ENCODE results near the gene IL22. TPM values are rescaled to one million over a fixed set of nuclear protein-coding genes. Genes with fewer than 3 reads are reported as not detected.
A peak's percentile ranks its signal among the peaks of the same experiment; 100 is the strongest.

IL22 gene
- total RNA-seq, 1 donor from 2014 or later = not detected

DNA sequence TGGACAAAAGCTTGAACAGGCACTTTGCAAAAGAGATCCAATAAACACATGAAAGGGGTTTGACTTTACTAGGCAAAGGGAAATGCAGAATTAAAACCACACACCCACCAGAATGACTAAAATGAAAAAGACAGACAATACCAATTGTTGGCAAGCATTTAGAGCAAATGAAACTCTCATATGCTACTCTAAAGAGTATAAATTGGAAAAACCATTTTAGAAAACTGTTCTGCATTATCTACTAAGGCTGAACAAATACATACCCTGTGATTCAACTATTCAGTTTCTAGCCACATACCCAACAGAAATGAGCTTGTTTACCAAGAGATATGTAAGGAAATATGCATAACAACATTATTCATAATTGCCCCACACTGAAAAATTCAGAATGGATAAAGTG is 8.5 kb upstream of the IL22 start:
- no peak for TF ChIP-seq EZH2 (IDR thresholded peaks at IDR 0.05; ENCODE audit: insufficient read depth, low read length)
- TF ChIP-seq, protein P1, sequence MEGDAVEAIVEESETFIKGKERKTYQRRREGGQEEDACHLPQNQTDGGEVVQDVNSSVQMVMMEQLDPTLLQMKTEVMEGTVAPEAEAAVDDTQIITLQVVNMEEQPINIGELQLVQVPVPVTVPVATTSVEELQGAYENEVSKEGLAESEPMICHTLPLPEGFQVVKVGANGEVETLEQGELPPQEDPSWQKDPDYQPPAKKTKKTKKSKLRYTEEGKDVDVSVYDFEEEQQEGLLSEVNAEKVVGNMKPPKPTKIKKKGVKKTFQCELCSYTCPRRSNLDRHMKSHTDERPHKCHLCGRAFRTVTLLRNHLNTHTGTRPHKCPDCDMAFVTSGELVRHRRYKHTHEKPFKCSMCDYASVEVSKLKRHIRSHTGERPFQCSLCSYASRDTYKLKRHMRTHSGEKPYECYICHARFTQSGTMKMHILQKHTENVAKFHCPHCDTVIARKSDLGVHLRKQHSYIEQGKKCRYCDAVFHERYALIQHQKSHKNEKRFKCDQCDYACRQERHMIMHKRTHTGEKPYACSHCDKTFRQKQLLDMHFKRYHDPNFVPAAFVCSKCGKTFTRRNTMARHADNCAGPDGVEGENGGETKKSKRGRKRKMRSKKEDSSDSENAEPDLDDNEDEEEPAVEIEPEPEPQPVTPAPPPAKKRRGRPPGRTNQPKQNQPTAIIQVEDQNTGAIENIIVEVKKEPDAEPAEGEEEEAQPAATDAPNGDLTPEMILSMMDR (IDR thresholded peaks at IDR 0.05; ENCODE audit: insufficient read depth, low read depth, low read length) = no peak
- no peak overlapping the region for H3K27ac ChIP-seq (ENCODE audit: low read depth, low read length)
- no peak overlapping the region for H3K4me2 ChIP-seq (ENCODE audit: low read length)
- no peaks in the 10 kb centered on the region for H3K9me3 Mint-ChIP-seq (ENCODE audit: unreplicated experiment)
- peaks cover 20% of the 10 kb centered on the region for H3K4me1 ChIP-seq (ENCODE audit: insufficient read depth, low read length)
- peaks cover 22% of the 10 kb centered on the region for H3K4me1 Mint-ChIP-seq (ENCODE audit: low read depth, unreplicated experiment)
- DNase-seq (ENCODE audit: low read depth) = no peak
- H3K27me3 Mint-ChIP-seq (ENCODE audit: low read depth, unreplicated experiment) = no peaks in the 10 kb centered on the region
- no peaks in the 10 kb centered on the region for H3K36me3 ChIP-seq (ENCODE audit: insufficient read depth, low read length)
- H3K27ac Mint-ChIP-seq (ENCODE audit: unreplicated experiment) = no peak overlapping the region
- H3K4me3 Mint-ChIP-seq (ENCODE audit: unreplicated experiment) = no peak overlapping the region
- H3K9ac ChIP-seq (ENCODE audit: low read length) = no peak overlapping the region
- peak; percentile 74 for FAIRE-seq
- H3K27me3 ChIP-seq (ENCODE audit: insufficient read depth, low read length) = no peaks in the 10 kb centered on the region
- H4K20me1 ChIP-seq (ENCODE audit: insufficient read depth, low read length) = no peaks in the 10 kb centered on the region
- no peaks in the 10 kb centered on the region for H3K36me3 Mint-ChIP-seq (ENCODE audit: low read depth, unreplicated experiment)
- H3K9me3 ChIP-seq (ENCODE audit: insufficient read depth, low read depth, low read length) = no peaks in the 10 kb centered on the region
- H3K4me3 ChIP-seq (ENCODE audit: insufficient read depth, low read depth, low read length) = no peak overlapping the region
- H2AFZ ChIP-seq (ENCODE audit: low read depth, low read length) = no peak overlapping the region
- no peaks in the 10 kb centered on the region for H3K79me2 ChIP-seq (ENCODE audit: insufficient read depth, low read length)

DNA sequence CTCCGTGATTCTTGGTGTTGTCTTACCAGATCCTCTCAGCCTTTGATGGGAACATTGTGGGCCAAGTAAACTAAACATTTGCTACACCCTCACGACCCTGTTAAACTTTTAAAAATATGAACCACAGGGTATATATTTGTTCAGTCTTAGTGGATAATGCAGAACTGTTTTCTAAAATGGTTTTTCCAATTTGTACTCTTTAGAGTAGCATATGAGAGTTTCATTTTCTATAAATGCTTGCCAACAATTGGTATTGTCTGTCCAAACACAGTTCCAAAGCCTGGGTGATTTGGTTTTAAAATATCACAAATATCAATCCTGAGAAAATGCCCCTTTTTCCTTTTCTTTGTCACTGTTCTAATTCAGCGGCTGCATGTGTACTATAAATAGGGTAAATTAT is 6.7 kb upstream of the IL22 start:
- Mint-ChIP-seq H3K9me3 (ENCODE audit: unreplicated experiment) (no peaks in the 10 kb centered on the region), H3K4me1 (ENCODE audit: low read depth, unreplicated experiment) (peaks cover 17% of the 10 kb centered on the region), H3K4me3 (ENCODE audit: unreplicated experiment) (no peak overlapping the region), H3K27ac (ENCODE audit: unreplicated experiment) (no peak overlapping the region), H3K27me3 (ENCODE audit: low read depth, unreplicated experiment) (no peaks in the 10 kb centered on the region), H3K36me3 (ENCODE audit: low read depth, unreplicated experiment) (no peaks in the 10 kb centered on the region)
- Histone ChIP-seq H3K27ac (ENCODE audit: low read depth, low read length) (peak overlapping the region; percentile 97), H3K79me2 (ENCODE audit: insufficient read depth, low read length) (no peaks in the 10 kb centered on the region), H3K4me1 (ENCODE audit: insufficient read depth, low read length) (peaks cover 20% of the 10 kb centered on the region), H3K4me2 (ENCODE audit: low read length) (no peak overlapping the region), H3K9ac (ENCODE audit: low read length) (no peak overlapping the region), H2AFZ (ENCODE audit: low read depth, low read length) (no peak overlapping the region), H3K4me3 (ENCODE audit: insufficient read depth, low read depth, low read length) (no peak overlapping the region), H3K36me3 (ENCODE audit: insufficient read depth, low read length) (no peaks in the 10 kb centered on the region), H3K9me3 (ENCODE audit: insufficient read depth, low read depth, low read length) (no peaks in the 10 kb centered on the region), H3K27me3 (ENCODE audit: insufficient read depth, low read length) (no peaks in the 10 kb centered on the region), H4K20me1 (ENCODE audit: insufficient read depth, low read length) (no peaks in the 10 kb centered on the region)
- TF ChIP-seq EZH2 (IDR thresholded peaks at IDR 0.05; ENCODE audit: insufficient read depth, low read length) = no peak
- TF ChIP-seq, protein P1 (IDR thresholded peaks at IDR 0.05; ENCODE audit: insufficient read depth, low read depth, low read length) = no peak
- DNase-seq (ENCODE audit: low read depth) (no peak), FAIRE-seq (no peak)

DNA sequence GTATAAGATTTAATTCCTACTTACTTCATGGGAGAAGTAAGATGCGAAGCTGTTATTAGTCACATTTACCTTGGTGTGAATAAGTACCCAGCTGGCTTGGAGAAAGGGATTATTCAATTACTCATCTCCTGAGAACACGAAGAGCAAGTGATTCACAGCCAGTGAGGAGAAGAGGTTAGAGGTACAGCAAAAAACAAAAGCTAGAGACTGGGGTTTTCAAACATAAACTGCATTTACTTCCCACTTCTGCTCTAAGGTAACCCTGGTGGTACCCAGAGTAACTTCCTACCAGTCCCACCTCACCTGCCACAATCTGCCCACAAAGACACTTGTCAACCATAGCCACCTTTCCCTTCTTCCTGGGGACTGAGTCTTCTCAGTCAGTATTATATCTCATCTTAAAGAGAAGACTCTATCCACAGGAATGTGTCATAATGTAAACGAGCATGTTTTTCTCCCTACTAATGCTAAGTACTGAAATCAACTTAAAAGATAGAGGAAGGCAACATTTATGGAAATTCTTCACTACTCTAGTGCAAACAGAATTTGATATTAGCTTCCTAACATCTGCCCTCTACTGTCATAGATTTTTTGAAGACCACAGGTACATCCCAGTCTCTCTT is 6.0 kb upstream of the IL22 start:
- H3K9me3 Mint-ChIP-seq (ENCODE audit: unreplicated experiment) = no peaks in the 10 kb centered on the region
- Histone ChIP-seq H3K27ac (ENCODE audit: low read depth, low read length) (peak overlapping the region; percentile 97), H3K79me2 (ENCODE audit: insufficient read depth, low read length) (no peaks in the 10 kb centered on the region), H2AFZ (ENCODE audit: low read depth, low read length) (no peak overlapping the region), H3K36me3 (ENCODE audit: insufficient read depth, low read length) (no peaks in the 10 kb centered on the region), H3K27me3 (ENCODE audit: insufficient read depth, low read length) (no peaks in the 10 kb centered on the region), H3K9me3 (ENCODE audit: insufficient read depth, low read depth, low read length) (no peaks in the 10 kb centered on the region), H4K20me1 (ENCODE audit: insufficient read depth, low read length) (no peaks in the 10 kb centered on the region), H3K4me1 (ENCODE audit: insufficient read depth, low read length) (peaks cover 16% of the 10 kb centered on the region), H3K4me2 (ENCODE audit: low read length) (peak overlapping the region; percentile 78), H3K9ac (ENCODE audit: low read length) (peak overlapping the region; percentile 82), H3K4me3 (ENCODE audit: insufficient read depth, low read depth, low read length) (no peak overlapping the region)
- H3K36me3 Mint-ChIP-seq (ENCODE audit: low read depth, unreplicated experiment) = no peaks in the 10 kb centered on the region
- H3K4me3 Mint-ChIP-seq (ENCODE audit: unreplicated experiment) = peak overlapping the region; percentile 9
- FAIRE-seq = peak; percentile 91
- TF ChIP-seq EZH2 (IDR thresholded peaks at IDR 0.05; ENCODE audit: insufficient read depth, low read length) = no peak
- TF ChIP-seq, protein P1 (IDR thresholded peaks at IDR 0.05; ENCODE audit: insufficient read depth, low read depth, low read length) = no peak
- H3K27me3 Mint-ChIP-seq (ENCODE audit: low read depth, unreplicated experiment) = no peaks in the 10 kb centered on the region
- H3K27ac Mint-ChIP-seq (ENCODE audit: unreplicated experiment) = peak overlapping the region; percentile 89
- peaks cover 17% of the 10 kb centered on the region for H3K4me1 Mint-ChIP-seq (ENCODE audit: low read depth, unreplicated experiment)
- DNase-seq (ENCODE audit: low read depth) = peak; percentile 95
